NCI-H1930 (cell line): ENCODE data around the gene WDR91.

Experiments used
- DNase-seq, 2 experiments: peaks; one replicate each; lab custom pipeline; 2025; lab: John Stamatoyannopoulos, UW

WDR91 gene

DNA sequence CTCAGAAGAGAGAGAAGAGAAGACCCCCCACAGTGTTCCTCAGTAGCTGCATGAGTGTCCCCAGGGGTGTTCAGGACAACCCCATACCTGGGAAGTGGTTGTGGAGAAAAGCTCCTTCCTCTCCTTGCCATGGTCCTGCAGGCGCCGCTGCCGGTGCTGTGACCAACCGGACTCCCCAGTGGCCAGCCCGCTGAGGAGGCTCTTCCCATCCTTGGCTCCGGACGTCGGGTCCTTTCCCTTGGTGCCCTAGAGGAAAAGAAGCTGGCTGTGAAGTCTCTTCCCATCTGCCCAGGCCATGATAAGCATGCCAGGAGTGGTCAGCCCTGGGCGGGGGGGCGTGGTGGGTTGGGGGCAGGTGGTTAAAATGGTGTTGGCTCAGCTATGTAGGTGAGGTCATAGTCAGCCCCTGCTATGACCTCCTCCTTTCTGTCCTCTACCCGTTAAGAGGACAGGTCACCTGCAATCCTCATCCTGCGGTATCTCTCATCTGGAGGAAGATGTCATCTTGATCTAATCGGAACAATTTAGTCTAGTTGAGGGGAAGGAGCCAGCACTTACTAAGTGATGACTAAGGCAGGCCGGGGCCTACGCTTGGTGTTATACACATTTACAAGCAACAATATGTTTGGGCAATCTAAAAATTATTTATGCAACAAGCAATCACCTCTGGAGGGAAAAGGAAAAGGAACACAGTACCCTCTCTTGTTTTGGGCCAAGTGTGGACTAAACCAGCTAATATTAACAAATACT lies 13.2 kb downstream of the WDR91 start:
- DNase-seq = no peak

DNA sequence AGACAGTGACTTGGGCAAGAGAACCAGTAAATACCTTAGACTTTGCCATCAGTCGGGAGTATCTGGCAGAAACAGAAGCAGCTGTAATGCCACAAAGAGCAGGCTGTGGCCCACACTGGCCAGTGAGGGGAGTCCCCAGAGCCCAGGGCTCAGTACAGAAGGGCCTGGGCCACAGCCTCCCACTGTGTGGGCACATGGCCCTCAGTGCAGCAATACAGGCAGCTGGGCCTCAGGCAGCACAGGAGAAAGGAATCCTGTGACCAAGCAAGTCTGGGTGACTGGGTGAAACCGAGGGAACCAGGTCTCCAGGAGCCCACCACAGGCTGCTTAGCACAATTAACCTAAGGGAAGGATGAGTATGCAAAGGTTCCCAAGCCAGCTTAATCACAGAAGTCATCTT lies 14.0 kb downstream of the WDR91 start:
- no peak for DNase-seq

DNA sequence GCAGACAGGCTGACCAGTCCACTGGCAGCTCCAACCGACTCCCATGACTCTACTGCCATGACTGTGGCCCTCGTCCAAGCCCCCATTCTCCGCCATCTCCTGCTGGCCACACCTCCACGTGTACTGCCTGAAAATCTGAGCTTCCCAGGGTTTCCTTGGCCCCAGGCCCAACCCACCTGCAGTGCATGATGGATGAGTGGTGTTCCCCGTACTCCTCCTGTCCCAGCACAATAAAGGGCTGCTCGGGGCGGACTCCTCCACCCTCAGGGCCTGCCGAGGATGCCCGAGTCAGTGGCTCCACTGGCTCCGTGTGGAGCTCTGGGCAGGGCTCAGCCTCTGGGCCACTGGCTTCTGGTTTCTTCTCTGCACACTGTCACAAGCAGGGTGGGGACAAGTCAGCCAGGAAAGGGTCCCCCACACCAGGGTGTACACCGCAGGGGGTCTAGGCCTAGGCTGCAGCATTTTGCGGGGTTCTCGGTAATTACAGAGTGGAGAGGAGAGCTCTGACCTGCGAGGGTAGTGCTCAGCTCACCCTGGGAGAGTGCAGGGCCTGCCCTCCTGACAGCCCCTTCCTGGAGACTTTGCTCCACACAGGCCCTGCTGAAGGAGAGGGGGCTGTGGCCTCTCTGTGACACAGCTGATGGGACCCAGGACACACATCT lies 15.2 kb downstream of the WDR91 start:
- DNase-seq = no peak

DNA sequence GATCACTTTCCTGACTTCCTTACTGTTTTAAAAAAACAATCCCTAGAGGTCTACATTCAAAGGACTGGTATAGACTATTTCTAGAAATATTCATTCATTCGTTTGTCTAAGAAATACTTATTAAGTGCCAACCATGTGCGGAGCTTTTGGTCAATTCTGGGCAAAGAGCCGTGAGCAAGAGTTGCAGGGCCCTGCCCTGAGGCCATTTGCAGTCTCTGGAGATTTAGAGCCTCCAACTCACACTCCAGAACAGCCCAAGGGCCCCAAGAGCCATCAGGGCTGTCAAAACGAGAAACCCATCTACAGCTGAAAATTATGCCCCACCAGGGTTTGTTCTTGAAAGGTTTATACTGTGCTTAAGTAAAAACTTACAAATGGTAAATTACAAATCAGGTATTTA lies 16.2 kb downstream of the WDR91 start:
- no peak for DNase-seq

DNA sequence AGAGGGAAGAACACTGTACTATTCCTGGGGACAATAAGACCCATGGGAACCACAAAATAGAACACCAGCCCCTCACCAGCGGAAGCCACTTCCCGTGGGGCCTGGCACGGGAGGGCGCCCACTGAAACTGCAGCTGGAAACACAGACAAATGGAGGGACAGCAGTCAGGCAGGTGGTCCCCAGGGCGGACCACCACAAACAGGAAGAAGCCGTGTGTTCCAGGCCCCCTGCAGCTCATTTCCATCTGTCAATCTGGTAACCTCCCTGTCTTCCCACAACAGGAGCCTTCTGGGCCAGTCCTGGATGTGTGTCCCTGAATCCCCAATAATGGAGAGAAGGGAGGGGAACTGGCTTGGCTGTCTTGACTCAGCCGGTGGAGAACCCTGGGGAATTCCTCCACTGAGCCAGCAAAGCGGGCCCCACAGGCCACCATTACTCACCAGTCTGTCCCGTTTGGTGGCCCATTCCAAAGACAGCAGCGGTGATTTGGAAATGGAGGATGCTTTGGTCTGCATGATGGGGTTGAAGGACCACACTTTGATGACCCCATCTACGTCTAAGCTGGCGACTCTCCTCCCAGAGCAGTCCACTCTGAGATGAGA lies 16.7 kb downstream of the WDR91 start:
- no peak for DNase-seq

DNA sequence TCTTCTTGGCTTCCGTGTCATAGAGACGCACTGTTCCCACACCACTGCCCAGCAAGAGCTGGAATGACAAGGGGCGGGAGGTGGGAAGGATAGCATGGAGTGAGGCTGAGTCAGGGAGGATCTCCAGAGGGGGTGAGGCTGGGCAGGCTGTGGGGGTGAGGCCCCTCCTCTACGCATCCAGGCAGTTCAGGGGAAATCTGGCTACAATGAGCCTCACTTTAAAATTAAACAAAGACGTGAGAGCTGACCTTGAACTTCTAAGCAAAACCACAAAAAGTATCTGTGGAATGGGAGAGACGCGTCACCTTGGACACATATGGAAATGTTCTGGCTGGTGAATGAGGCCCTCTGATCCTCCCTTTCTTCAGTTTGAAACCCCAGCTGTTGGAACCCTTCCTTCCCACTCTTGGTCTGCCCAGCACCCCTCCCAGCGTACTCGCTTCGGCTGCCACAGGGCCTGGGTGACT lies 17.7 kb downstream of the WDR91 start:
- DNase-seq = no peak

DNA sequence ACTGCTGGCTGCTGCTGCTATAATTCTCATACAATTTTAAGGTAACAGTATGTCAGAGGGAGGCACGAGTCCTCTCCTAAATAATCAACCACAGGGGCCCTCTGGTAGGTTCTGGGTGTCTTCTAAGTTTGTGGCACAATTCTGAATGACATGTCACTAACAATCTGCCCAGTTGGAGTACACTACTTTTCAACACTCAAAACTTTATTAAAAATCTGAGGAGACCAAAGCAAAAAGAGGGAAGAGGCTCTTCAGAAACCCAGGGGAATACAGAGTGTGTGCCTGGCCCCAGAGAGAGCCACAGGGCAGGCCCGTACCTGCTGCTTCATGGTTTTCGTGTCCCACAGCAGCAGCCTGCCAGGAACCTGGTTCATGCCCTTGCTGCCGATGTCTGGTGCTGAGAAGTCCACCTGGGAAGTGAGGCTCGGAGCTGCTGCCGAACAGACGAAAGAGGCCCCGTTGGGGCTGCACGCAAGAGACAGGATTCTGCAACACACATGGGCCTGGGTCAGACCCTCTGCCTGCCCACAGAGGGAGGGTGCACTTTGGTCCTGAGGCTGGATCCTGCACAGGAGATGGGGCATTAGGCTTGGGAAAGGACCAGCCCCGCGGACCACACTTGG lies 18.3 kb downstream of the WDR91 start:
- DNase-seq = no peak

DNA sequence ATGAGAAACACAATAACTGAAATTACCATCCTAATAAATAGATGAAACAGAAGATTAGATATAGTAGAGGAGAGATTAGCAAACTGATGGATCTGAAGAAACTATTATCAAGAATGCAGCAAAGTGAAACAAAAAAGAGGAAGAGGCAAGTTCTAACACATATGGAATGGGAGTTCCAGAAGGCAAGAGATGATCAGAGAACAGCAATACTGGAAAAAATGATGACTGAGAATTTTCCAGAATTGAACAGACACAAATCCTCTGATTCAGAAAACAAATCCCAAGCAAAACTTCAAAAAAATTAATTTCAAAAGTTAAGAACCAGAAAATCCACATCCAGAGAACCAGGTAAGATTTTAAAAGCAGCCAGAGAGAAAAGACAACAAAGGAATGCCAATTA lies 20.6 kb downstream of the WDR91 start:
- DNase-seq = no peak

DNA sequence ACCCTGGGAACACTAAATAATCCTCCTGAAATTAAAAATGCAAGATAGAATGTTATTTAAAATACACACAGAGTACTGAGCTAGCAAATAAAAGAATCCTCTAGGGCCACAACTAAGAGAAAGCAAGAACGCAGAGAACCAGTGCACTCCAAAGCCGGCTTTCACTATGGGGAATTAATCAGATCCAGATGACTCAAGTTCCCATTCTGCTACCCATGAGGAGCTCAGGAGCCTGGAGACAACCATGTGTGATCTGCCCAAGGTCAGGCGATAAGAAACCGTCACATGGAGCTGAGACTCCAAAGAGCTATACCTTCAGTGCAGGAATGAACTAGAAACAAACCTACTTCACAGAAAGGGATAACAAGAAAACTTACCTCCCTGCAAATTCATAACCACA lies 21.4 kb downstream of the WDR91 start:
- no peak for DNase-seq

DNA sequence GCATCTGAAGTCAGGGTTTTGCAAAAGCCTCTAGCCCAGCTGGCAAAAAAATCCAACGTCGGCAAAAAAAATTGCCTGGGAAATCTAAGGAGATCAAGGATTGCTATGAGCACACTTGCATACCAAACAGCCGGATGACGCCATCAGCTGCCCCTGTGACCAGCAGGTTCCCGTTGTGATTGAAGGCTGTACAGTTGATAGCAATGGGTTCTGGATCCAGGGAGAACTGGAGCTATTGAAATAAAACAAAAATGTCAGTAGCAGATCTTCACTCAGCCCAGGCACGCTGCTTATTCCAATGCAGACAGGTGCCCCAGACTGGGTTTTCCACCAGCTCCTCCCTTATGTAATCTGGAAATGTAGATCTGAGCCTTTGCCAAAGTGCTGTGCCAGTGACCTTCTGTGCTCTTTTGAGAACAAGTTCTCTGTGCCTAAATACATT lies 22.1 kb downstream of the WDR91 start:
- no peak for DNase-seq

DNA sequence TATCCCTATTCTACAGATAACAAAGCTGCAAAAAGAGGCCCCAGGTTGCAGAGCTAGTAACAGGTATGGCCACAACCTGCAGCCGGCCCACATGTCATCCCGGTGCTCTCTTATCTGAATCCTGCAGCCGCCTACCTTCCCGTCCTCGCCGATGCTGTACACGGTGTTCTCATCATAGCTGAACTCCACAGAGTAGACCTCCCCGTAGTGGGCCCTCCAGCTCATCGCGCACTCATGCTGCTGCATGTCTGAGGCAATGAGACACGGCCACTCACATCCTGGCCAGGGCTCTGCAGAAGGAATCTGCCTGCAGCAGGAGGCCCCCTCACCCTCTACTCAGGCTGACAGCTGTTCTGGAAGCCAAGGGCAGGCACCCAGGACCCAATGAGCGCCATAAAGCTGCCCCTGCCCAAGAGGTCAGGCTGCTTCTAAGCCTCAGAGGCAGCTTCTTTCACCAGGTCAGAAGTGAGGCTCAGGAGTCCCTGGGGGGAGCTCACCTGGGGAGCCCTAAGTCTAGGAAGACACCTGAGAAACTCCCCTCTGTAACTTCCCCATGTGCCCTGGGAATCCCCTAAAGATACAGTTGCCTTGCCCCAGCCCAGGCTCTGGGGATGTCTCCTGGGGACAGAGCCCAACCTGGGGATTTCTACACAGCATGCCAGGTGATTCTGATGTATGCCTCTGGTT lies 22.9 kb downstream of the WDR91 start:
- no peak for DNase-seq

DNA sequence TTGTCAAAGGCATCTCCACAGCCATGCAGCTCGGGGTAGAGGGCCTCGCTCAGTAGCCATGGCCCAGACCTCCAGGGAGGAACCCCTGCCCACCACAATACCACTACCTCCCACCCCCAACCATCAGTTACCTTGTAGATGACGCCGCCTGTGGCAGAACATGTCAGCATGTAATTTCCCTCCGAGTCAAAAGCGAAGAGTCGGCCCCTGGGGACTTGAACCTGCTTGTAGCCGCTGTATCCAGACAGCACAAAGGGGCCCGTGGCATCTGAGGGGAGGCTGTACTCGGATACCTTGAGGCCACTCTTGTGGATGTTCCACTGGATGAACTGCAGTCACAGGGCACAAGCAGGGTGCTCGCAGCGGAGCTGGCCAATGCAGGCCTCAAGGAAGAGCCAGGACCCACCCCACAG lies 24.5 kb downstream of the WDR91 start:
- no peak for DNase-seq

DNA sequence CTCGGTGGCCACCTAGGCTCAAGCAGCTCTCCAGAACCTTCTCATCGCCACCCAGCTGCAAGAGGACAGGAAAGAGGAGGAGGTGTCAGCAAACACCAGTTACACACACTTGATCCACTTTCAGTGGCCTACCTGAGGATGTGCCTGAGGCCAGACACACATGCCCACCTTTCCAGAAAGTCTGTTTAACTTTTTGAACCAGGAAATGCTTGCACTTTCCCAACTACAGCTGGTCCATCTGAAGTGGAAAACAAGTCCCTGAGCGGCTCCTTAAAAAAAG lies 25.1 kb downstream of the WDR91 start:
- no peak for DNase-seq

DNA sequence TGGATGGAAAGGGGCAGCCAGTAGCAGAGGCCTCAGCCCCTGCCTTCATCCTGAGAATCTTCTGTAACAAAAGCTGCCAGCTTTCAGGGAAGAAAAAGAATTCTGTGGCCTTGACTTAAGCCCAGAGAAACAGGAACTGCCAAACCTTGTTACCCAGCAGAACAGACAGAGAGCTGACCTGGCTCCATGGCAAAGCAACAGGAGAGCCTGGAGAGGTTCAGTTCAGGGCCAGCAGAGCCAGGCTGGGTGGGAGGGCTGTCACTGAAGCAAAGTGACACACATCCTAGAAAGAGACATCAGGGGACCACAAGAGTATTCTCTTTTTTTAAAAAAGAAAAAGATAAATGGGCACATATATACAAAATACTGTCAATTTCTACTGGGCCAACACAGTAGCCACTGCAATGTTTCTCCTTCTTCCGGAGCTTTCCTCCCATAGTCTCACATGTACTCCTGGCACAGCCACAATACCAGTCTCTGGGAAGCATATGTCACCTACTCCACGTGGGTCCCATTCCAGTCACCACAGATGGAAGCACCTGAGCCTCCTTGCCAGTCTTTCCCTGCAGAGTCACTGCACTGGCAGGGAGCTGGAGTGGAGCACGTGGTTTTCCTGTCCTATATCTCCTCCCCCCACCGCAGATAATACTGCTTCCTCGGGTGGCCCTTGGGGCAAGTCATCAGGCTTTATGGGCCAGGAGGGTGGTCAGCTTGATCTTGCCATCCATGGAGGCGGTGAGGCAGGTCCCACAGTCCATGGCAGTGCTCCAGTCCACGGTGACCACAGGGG lies 25.7 kb downstream of the WDR91 start:
- no peak for DNase-seq

DNA sequence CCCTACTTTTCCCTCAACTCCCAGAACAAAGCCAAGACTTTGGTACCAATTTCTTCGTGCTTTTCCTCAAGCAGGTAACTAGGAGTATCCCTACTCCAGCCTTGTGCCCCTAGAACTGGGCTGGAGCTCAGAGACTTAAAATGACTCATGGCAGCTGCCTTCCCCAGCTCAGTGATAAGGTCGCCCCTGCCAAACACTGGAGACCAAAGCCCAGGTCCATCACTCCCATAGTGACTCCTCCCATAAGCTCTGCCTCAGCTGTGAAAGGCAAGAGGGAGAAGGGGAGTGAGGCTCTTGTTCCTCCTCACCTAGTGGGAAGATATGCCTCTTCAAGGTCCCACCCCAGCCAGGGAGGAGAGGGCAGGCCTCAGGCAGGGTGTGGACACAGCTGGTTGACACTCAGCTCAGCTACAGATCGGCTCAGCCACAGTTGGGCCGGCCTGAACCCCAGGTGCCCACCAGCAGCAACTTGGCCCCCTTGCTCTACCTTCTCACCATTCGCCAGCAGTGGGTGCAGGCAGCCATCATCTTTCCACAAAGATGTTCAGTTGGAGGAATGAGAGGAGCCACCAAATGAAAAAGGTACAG lies 27.0 kb downstream of the WDR91 start:
- DNase-seq = no peak

DNA sequence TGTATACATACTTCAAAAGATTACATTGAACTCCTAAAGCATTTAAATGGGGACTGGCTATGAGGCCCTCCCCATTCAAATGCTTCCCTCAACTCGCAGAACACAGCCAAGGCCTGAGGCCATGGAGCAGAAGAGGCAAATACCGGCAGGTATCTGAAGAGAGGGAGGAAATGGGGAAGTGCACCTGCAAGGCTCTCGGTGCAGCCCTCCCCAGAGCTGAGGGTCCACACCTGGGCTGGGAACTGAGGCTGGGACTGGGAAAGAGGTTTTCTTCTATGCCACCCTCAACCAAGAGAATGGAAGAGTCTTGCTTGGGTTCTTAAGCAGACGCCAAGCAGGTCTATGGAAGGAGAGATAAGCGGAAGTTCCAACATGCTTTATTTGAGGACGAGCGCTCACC lies 27.8 kb downstream of the WDR91 start:
- no peak for DNase-seq

DNA sequence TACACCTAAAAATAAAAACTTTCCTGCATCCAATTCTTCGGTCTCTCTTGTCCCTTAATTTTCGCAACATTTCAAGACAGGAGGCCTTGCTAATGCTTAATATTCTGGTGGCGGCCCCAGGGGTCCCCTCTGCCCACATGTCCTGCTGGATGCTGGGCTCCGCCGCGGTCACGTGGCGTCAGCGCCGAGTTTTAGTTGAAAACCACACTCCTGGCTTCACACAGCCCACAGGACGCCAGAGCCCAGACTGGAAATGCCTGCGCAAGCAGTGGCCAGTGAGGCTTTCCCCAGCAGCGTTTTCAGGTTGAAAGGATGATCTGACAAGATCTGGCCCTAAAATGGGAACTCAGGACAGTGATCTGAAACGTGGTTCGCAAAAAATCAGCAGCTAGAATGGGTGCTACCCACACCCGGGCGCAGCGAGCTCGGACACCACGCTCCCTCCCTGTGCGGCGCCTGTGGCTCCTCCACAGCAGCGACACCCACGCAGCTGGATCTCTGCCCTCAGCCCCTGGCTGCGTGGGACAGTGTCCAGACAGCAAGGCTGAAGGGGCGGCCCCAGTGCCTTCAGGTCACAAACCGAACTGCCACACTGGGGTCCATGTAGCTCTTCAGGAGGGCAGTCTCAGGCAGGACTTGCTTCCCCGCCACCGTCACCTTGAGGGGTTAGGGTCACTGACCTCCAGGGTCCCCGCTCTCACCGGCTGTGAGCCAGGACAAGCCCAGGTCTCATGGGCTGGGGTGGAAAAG lies 29.2 kb downstream of the WDR91 start:
- no peak for DNase-seq

DNA sequence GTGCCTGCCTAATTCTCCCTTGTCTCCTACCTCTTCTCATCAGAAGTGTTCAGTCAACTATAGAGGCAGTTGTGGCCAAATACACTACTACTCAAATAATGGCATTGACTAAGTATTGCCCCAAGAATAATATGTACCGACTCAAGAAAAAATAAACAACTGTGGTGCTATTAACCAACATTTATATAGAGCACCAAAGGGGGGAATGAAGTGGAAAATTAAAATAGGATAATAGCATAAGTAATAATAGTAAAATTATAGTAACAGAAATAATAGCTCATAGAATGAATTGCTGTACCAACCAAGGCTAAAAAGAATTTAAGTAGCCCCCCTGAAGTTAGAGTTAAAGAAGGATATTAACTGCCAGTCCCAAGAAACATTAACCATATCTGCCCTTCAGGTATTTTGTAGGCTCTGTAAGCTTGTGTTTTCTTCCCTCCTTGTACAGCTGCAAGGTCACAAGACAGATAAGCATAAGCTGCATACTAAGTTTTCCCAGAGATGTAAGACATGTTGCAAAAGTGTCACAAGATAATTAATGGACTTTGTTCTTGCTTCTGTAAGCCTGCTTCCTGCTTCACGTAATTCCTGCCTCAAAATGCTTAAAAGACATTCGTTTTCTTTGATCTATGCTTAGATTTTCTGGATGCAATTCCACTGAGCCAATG lies 29.9 kb downstream of the WDR91 start:
- DNase-seq = no peak

DNA sequence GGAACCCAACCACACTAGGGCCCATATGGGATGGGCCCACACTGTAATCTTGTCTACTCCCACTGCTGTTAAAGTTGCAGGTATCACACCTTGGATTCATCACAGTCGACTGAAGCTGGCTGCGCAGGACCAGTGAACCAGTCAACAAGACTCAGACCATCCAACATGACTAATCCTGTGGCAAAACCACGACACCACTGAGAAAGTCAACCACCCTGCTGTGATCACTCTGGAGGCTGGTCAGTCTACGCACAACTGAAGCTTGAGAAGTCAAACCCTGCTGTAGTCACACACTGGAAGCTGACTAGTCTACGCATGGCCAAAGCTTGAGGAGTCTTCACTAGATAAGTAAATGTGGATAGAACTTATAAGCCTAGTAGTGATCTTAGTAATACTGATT lies 31.2 kb downstream of the WDR91 start:
- no peak for DNase-seq

DNA sequence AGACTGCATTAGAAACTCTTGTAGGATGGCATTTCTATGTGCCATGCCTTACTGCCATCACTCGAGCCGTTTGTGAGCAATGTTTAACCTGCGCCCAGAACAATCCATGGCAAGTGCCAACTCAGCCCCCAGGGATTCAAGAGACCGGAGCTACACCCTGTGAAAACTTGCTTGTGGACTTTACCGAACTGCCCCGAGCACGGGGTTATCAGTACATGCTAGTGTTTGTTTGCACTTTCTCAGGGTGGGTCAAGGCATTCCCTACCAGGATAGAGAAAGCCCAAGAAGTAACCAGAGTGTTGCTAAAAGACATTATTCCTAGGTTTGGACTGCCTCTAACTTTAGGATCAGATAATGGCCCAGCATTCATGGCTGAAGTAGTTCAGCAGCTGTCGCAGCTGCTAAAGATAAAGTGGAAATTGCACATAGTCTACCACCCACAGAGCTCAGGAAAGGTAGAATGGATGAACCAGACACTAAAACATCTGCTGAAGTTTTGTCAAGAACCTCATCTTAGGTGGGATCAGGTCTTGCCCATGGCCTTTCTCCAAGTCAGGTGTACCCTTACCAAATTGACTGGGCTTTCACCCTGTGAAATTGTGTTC lies 31.9 kb downstream of the WDR91 start:
- no peak for DNase-seq
